Testis (tissue), 3 donors: Measurements from ENCODE around the gene VPS35L. TPM values are rescaled to one million over a fixed set of nuclear protein-coding genes. Genes with fewer than 3 reads are reported as not detected.

Experiments used
- DNase-seq: peaks from one replicate; pipeline ENCODE4 v3.0.0-alpha.2; 2019
- H3K27ac ChIP-seq, 2 donors: fragments of 200-600 bp; sonication (generic); one replicate each; pipeline ENCODE4 v1.5.1; 2019
- H3K27me3 ChIP-seq: fragments of 200-600 bp; sonication (generic); one replicate; pipeline ENCODE4 v1.5.1; 2019
- H3K36me3 ChIP-seq: fragments of 200-600 bp; sonication (generic); one replicate; pipeline ENCODE4 v1.5.1; 2017; ENCODE audit warnings: low read depth; ENCODE audit errors: missing control alignments
- H3K4me1 ChIP-seq: fragments of 200-600 bp; sonication (generic); one replicate; pipeline ENCODE4 v1.5.1; 2019
- H3K4me3 ChIP-seq, 2 donors: fragments of 200-600 bp; sonication (generic); one replicate each; pipeline ENCODE4 v1.5.1; 2017 to 2019
- H3K9me3 ChIP-seq: fragments of 200-600 bp; sonication (generic); one replicate; pipeline ENCODE4 v1.5.1; 2017
- POLR2A ChIP-seq: fragments of 450-650 bp; IDR thresholded peaks from one replicate; pipeline ENCODE4 v1.6.1; 2017; ENCODE audit warnings: antibody characterized with exemption, mild to moderate bottlenecking, moderate library complexity
- WGBS, 2 donors: methylation state at CpG; one replicate each; pipeline ENCODE4 v1.1.5; 2018; 5-methylcytosine and 5-hydroxymethylcytosine counted together
- intact Hi-C: fragments of 100-400 bp; cut with DNase I; formaldehyde crosslinking; loops from one replicate; pipeline ENCODE4 v1.15.1; 2023; ENCODE audit warnings: low total_unique reads
- polyA plus RNA-seq: library from polyadenylated mRNA; stranded (reverse); fragments of 350-450 nt; fragmentation: Illumina TruSeq; extraction: RNeasy Lipid Tissue Mini Kit (QIAGEN cat#74804); gene quantifications from one replicate; pipeline ENCODE4 v1.2.3, GENCODE V29; 2014; ENCODE audit warnings: low read depth, low replicate concordance; ENCODE audit not compliant: insufficient read depth
- total RNA-seq, 2 donors: library from RNA; depleted of rRNA; stranded (reverse); fragments of >200 nt; gene quantifications; one replicate each; pipeline ENCODE4 v1.2.3, GENCODE V29; 2016
- TF ChIP-seq, protein P1 (sequence below), 3 experiments: fragments of 450-650 bp in 2 of 3; fragments of 200-600 bp in 1 of 3; sonication (generic) in 1 of 3; IDR thresholded peaks; one replicate each; pipeline ENCODE4 v1.5.1; 2016 to 2019; ENCODE audit warnings: antibody characterized with exemption in 3 of 3, mild to moderate bottlenecking in 2 of 3, moderate library complexity in 1 of 3

VPS35L gene
- total and polyA plus RNA-seq, 3 donors from 2014 or later = 76.1 to 88.9 (median 80.5) TPM

DNA sequence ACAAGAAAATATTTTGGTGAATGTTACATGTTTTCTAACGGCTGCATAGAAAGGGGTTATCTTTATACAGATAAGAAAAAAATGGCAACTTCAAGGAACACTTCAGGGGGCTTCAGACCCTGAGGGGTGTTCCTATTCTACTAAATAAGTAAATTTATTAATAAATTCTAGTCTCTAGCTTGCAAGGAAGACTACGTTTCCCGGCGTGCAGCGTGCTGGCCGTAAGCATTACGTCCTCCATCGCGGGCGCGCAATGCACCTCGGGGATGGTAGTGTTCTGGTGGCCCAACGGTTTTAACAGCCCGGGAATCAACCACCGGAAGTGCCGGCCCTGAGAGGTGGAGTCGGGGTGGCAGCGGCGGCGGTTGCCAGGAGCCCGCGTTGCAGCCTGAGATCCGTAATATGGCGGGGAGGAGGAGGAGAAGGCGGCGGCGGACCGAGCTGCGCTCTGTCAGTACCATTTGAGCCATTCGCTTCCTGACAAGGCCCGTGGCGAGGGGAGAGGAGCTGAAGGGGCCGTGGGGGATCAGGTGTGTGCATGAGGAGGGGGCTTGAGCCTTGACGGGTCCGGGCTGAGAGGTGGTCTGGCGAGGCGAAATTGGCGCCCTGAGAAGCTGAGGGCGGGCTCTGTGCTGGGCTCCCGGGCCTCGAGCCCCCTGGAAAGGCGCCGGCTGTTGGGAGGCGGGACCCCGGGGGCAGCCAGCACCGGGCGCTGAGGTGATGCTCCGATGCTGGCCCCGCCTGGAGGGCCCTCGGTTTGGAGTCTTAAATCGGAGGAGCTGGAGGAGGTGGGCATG lies 31.7 kb upstream of the VPS35L start, which contains the start of gene CCP110:
TSS of gene CCP110 (plus strand) at position 384 of the 797 bp plus-strand sequence. CDS start 3,940 bp downstream, outside the sequence.
- peak within 1 kb of the TSS; percentile 54 to 74 for H3K27ac ChIP-seq
- H3K9me3 ChIP-seq = no peaks in the 10 kb centered on the region
- TF ChIP-seq POLR2A = no peak
- TF ChIP-seq, protein P1, sequence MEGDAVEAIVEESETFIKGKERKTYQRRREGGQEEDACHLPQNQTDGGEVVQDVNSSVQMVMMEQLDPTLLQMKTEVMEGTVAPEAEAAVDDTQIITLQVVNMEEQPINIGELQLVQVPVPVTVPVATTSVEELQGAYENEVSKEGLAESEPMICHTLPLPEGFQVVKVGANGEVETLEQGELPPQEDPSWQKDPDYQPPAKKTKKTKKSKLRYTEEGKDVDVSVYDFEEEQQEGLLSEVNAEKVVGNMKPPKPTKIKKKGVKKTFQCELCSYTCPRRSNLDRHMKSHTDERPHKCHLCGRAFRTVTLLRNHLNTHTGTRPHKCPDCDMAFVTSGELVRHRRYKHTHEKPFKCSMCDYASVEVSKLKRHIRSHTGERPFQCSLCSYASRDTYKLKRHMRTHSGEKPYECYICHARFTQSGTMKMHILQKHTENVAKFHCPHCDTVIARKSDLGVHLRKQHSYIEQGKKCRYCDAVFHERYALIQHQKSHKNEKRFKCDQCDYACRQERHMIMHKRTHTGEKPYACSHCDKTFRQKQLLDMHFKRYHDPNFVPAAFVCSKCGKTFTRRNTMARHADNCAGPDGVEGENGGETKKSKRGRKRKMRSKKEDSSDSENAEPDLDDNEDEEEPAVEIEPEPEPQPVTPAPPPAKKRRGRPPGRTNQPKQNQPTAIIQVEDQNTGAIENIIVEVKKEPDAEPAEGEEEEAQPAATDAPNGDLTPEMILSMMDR (IDR thresholded peaks at IDR 0.05) = no peak
- no peaks in the 10 kb centered on the region for H3K36me3 ChIP-seq
- H3K4me1 ChIP-seq = peaks cover 17% of the 10 kb centered on the region
- no peaks in the 10 kb centered on the region for H3K27me3 ChIP-seq
- peak; percentile 99 for DNase-seq
- intact Hi-C loops = no loop called here
- 0 to 1% methylated on average over 31 to 50 of the region's 51 CpGs for WGBS, 2 donors
- H3K4me3 ChIP-seq = peak within 1 kb of the TSS; percentile 80 to 90

DNA sequence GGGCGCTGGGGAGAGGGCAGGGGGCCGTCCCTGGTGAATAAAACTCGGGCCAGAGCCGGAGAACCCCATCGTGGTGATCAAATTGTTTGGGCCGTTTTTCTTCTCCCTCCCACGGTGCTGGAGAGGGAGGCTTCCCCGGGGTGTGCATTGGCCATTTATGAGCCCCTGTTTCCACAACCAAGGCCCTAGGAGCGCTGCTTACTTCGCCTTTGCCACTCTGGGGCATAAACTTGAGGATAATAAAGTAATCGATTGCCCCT lies 31.2 kb upstream of the VPS35L start:
- intact Hi-C loops = no loop called here
- 0 to 1% methylated on average over 5 to 11 of the region's 11 CpGs for WGBS, 2 donors
- peak overlapping the region; percentile 80 to 90 for H3K4me3 ChIP-seq
- peaks cover 17% of the 10 kb centered on the region for H3K4me1 ChIP-seq
- TF ChIP-seq, protein P1 (IDR thresholded peaks at IDR 0.05) = no peak
- TF ChIP-seq POLR2A = no peak
- H3K27me3 ChIP-seq = no peaks in the 10 kb centered on the region
- no peaks in the 10 kb centered on the region for H3K9me3 ChIP-seq
- H3K27ac ChIP-seq = peak overlapping the region; percentile 54 to 74
- no peaks in the 10 kb centered on the region for H3K36me3 ChIP-seq
- DNase-seq = no peak

DNA sequence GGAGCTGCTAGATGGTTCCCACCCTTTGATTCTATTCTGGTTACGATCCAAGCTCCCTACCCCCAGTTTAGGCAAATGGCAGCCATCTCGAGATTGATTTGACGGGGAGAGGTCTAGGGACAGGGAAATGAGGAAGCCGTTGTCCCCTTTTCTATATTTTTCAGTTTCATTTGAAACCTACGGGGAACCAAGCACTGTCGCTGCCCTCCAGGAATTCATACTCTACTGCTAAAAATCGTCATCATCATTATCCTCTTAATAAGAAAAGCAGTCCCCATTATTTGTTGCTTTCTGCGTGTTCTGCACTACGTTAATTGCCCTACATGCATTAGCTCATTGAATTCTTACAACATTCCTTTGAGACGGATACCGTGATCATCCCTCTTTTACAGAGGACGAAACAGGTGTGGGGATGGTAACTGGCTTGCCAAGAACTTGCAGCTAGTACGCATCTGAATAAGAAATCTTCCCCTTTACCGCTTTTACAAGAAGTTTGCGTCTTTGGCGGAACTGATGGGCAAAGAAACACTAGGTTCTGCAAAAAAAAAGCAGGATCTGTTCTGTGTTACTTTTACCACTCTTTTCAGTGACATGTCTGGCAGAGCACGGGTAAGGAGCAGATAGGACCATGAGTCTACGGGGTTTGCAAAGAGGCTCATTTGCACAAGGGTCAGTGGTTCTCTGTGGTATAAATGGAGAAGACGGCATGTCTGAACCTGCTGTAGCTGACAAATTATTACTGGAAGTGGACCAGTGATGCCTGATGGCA lies 30.7 kb upstream of the VPS35L start:
- WGBS, 2 donors = 9 to 15% methylated on average over 19 of the region's 19 CpGs
- intact Hi-C loops = no loop called here
- Histone ChIP-seq H3K36me3 (no peaks in the 10 kb centered on the region), H3K4me1 (peaks cover 17% of the 10 kb centered on the region), H3K27me3 (no peaks in the 10 kb centered on the region), H3K4me3 (peak overlapping the region; percentile 80 to 90), H3K9me3 (no peaks in the 10 kb centered on the region), H3K27ac (peak overlapping the region; percentile 54 to 74)
- DNase-seq = no peak
- TF ChIP-seq, protein P1 (IDR thresholded peaks at IDR 0.05) = no peak
- no peak for TF ChIP-seq POLR2A

DNA sequence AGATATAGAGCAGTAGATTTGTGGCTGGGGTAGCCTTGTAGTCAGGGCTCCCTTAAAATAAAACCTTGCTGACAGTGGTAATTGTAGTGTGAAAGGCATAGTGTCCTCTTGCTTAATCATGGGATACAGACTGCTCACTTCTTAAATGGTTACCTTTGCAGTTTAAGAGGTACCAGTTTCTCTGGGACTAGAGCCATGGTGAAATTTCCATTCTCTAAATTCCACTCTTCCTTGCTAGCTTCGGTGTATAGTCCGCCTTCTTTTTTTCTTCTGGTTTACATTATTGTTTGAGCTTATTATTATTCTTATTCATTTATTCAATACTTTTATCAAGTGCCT lies 30.1 kb upstream of the VPS35L start:
- H3K27ac ChIP-seq = no peak overlapping the region
- no peak for TF ChIP-seq POLR2A
- TF ChIP-seq, protein P1 (IDR thresholded peaks at IDR 0.05) = no peak

More for the DNA sequence above, 30.1 kb upstream of the VPS35L start:
- no peaks in the 10 kb centered on the region for H3K27me3 ChIP-seq
- peaks cover 14% of the 10 kb centered on the region for H3K4me1 ChIP-seq
- intact Hi-C loops = no loop called here
- 57 to 70% methylated on average over 2 of the region's 2 CpGs for WGBS, 2 donors
- H3K36me3 ChIP-seq = no peaks in the 10 kb centered on the region
- no peaks in the 10 kb centered on the region for H3K9me3 ChIP-seq
- no peak overlapping the region for H3K4me3 ChIP-seq
- no peak for DNase-seq
